RWPE1 (cell line): ENCODE data around the gene RNF145.

Source experiments
- CTCF ChIA-PET: fragments of 350-600 bp; sonication (Branson Sonifier 250); formaldehyde crosslinking; extraction: SDS; loops from one replicate; lab custom pipeline; 2021; lab: Yijun Ruan, JAX
- POLR2A ChIA-PET: fragments of 400-600 bp; formaldehyde crosslinking; extraction: SDS; loops from one replicate; lab custom pipeline; 2020; ENCODE audit warnings: antibody characterized with exemption; ENCODE audit not compliant: low non-redundant PET; lab: Yijun Ruan, JAX
- DNase-seq: peaks from one replicate; pipeline ENCODE4 v3.0.0; 2012; ENCODE audit warnings: low spot score
- H3K27ac ChIP-seq: fragments of 450-650 bp; 2 replicates; pipeline ENCODE4 v1.5.1; 2017
- TF ChIP-seq, protein P1 (sequence below): fragments of 450-650 bp; conservative IDR thresholded peaks from 2 replicates; pipeline ENCODE4 v1.5.1; 2017; ENCODE audit warnings: low read depth, mild to moderate bottlenecking

RNF145 gene

DNA sequence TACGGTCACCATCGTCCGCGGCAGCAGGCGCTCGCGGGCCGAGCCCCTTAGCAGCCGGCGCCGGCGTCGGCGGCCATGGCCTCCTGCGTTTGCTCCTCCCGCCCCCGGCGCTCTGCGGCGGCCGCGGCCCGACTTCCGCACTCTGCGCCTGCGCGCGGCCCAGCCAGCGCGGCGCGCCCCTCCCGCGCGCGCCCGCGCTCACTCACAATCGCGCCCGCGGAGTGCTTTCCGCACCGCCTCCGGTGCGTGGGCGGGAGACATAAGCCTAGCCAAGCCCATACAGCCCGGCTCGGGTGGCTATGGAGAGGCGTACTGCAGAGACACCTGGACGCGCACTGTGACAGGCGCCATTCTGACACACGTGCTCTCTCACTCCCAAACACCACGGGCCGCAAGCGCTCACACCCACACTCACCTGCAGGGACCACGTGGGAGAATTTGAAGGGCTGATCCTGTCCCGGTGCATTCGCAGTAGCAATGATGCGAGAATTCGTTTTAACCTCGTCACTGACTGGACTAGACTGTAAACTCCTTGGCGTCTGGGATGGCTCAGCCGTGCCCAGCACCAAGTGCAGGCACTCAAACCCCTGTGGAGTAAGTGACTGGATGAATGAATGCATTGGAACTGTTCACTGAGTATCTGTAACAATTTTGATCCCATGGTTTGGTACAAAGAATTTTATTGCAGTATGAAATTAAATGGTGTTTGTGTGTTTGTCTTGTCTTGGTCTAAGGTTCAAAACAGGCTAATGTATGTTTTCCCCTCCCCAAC lies at the start of gene RNF145:
Gene RNF145, minus strand, starts transcription at position 116 of the 772 bp plus-strand sequence. CDS start 5,936 bp downstream, outside the sequence.
- TF ChIP-seq, protein P1, sequence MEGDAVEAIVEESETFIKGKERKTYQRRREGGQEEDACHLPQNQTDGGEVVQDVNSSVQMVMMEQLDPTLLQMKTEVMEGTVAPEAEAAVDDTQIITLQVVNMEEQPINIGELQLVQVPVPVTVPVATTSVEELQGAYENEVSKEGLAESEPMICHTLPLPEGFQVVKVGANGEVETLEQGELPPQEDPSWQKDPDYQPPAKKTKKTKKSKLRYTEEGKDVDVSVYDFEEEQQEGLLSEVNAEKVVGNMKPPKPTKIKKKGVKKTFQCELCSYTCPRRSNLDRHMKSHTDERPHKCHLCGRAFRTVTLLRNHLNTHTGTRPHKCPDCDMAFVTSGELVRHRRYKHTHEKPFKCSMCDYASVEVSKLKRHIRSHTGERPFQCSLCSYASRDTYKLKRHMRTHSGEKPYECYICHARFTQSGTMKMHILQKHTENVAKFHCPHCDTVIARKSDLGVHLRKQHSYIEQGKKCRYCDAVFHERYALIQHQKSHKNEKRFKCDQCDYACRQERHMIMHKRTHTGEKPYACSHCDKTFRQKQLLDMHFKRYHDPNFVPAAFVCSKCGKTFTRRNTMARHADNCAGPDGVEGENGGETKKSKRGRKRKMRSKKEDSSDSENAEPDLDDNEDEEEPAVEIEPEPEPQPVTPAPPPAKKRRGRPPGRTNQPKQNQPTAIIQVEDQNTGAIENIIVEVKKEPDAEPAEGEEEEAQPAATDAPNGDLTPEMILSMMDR, result no peak
- ChIA-PET CTCF (no interaction called here), POLR2A (no interaction called here)
- H3K27ac ChIP-seq, result peak within 1 kb of the TSS; percentile 95
- peak; percentile 89 for DNase-seq

DNA sequence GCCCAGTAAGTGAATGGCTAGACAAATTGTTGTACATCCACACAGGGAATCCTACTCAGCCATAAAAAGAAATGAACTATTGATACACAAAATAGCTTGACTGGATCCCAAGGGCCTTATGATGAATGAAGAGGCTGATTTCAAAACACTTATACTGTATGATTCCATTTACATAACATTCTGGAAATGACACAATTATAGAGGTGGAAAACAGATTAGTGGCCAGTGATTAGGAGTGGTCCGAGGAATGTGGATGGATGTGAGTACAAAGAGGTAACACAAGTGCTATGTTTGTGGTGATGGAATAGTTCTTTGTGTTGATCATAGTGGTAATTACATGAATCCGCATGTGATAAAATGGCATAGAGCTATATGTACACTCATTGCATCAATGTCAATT lies 49.0 kb upstream of the RNF145 start:
- H3K27ac ChIP-seq, result no peak overlapping the region
- POLR2A ChIA-PET, result no interaction called here
- TF ChIP-seq, protein P1, result no peak
- CTCF ChIA-PET, result no interaction called here
- no peak for DNase-seq

DNA sequence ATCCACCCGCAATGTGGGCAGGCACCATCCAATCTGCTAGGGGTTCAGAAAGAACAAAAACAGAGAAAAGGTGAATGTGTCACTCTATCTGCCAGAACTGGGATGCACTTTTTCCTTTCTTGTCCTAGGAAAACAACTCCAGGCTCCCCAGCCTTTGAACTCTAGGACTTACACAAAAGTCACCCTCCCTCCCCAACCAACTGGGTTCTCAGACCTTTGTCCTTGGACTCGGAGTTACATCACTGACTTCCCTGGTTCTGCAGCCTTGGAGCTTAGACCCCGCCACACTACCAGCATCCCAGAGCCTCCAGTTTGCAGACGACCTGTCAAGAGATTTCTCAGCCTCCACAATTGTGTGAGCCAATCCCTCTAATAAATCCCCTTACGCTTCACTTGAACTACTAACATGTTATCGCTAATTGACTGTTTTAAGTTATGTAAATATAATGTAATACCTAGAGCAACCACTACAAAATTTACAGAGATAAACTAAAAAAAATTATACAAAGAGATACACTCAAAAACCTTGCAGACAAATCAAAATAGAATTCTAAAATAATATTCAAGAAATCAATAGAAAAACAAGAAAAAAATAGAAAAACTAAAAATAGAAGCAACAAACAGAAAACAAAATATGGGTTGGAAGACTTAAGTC lies 48.4 kb upstream of the RNF145 start:
- CTCF ChIA-PET, result interaction anchor here (0.8 kb wide), 1 partner anchor 37 kb away, joined by 7 read pairs; no protein-coding TSS in a partner anchor
- no peak for DNase-seq
- TF ChIP-seq, protein P1, result peak; percentile 18; the same call in 1 of the 2 replicates
- POLR2A ChIA-PET, result no interaction called here
- H3K27ac ChIP-seq, result no peak overlapping the region

GRCh38 chr5:159257007-159257406 lies 47.7 kb upstream of the RNF145 start:
- DNase-seq, result no peak
- TF ChIP-seq, protein P1, result no peak
- CTCF ChIA-PET, result interaction anchor here (0.8 kb wide), 1 partner anchor 38 kb away, joined by 7 read pairs; no protein-coding TSS in a partner anchor
- POLR2A ChIA-PET, result no interaction called here
- H3K27ac ChIP-seq, result no peak overlapping the region

GRCh38 chr5:159252195-159252594 lies 42.8 kb upstream of the RNF145 start:
- no peak for DNase-seq
- TF ChIP-seq, protein P1, result no peak
- H3K27ac ChIP-seq, result no peak overlapping the region
- CTCF ChIA-PET, result interaction anchor here (0.6 kb wide), 2 partner anchors 35 to 240 kb away, joined by 3 read pairs; no protein-coding TSS in a partner anchor
- POLR2A ChIA-PET, result interaction anchor here (0.7 kb wide), 1 partner anchor 9 kb away, joined by 3 read pairs; no protein-coding TSS in a partner anchor

DNA sequence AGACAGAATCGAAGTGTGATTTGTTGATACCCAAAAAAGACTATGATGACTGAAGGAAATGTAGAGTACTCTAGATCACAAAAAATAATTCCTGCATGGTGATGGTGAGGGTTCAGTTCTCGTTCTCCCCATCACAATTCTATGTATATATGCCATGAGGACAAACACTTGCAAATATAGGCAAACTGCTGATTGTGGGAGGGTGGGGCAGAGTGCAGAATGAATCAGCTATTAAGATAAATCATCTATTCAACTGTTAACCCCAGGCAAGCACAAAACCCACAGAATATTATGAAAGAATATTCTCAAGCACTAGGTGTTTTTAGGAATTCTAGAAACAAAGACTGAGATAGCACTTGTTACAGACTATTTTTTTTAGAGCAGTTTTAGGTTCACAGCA lies 39.8 kb upstream of the RNF145 start:
- ChIA-PET CTCF (interaction anchor here (0.7 kb wide), 1 partner anchor 27 kb away, joined by 5 read pairs; no protein-coding TSS in a partner anchor), POLR2A (no interaction called here)
- TF ChIP-seq, protein P1, result no peak
- H3K27ac ChIP-seq, result no peak overlapping the region
- DNase-seq, result no peak
